GM12878 (cell line): ENCODE measurements around the gene CSMD2. TPM values are rescaled to one million over a fixed set of nuclear protein-coding genes. Genes with fewer than 3 reads are reported as not detected.

Source experiments
- ATAC-seq: fragments of 200-7000 bp; cut with Tn5 transposase; 3 replicates; pipeline ENCODE4 v1.9.1; 2020; ENCODE audit warnings: mild to moderate bottlenecking, moderate library complexity
- BruUV-seq: library from RNA; stranded (reverse); fragments of 400-500 nt; replicated peaks from 2 replicates; lab custom pipeline; 2021; lab: Mats Ljungman, UMichigan
- CTCF ChIA-PET: fragments of 300-600 bp; sonication (Branson Sonifier 250); formaldehyde crosslinking; extraction: SDS; loops from one replicate; lab custom pipeline; 2021; ENCODE audit warnings: inconsistent platforms; lab: Yijun Ruan, JAX
- POLR2A ChIA-PET: fragments of 350-600 bp; formaldehyde crosslinking; extraction: SDS; loops from one replicate; lab custom pipeline; 2021; ENCODE audit warnings: inconsistent platforms; lab: Charles Lee
- RAD21 ChIA-PET: fragments of 300-600 bp; sonication (Branson Sonifier 250); formaldehyde crosslinking; loops from one replicate; lab custom pipeline; 2023; ENCODE audit warnings: antibody characterized with exemption; ENCODE audit not compliant: unreplicated experiment; lab: Charles Lee
- SMC1A ChIA-PET: fragments of 300-600 bp; sonication (Branson Sonifier 250); formaldehyde crosslinking; loops from one replicate; lab custom pipeline; 2023; ENCODE audit not compliant: unreplicated experiment, uncharacterized antibody; lab: Charles Lee
- DNase-seq: peaks from one replicate; pipeline ENCODE4 v3.0.0-alpha.2; 2011; ENCODE audit warnings: low read depth, low spot score
- FAIRE-seq: peaks from 3 replicates; lab custom pipeline; 2011; peaks lifted over from hg19 to GRCh38; lab: Jason Lieb, UNC
- H2AFZ ChIP-seq: 2 replicates; pipeline ENCODE4 v1.6.0; 2011; ENCODE audit warnings: low read depth, low read length, control low read depth; ENCODE audit not compliant: control insufficient read depth
- H3K27ac ChIP-seq: 2 replicates; pipeline ENCODE4 v1.5.1; 2011; ENCODE audit warnings: control low read depth; ENCODE audit not compliant: control insufficient read depth, insufficient read depth
- H3K27me3 ChIP-seq, 2 experiments: replicated peaks in 1 of 2; 2 replicates each; pipeline versions ENCODE4 v1.6.0 to v1.6.1; 2011; ENCODE audit warnings: low read length in 1 of 2; ENCODE audit not compliant: control insufficient read depth in 2 of 2, insufficient read depth in 2 of 2
- H3K36me3 ChIP-seq, 2 experiments: 2 replicates each; pipeline ENCODE4 v1.5.1; 2011; ENCODE audit warnings: low read length in 1 of 2; ENCODE audit not compliant: control insufficient read depth in 2 of 2, insufficient read depth in 2 of 2
- H3K4me1 ChIP-seq: 2 replicates; pipeline ENCODE4 v1.6.1; 2011; ENCODE audit warnings: mild to moderate bottlenecking, low read length, moderate library complexity, mixed read lengths; ENCODE audit not compliant: control insufficient read depth, insufficient read depth
- H3K4me2 ChIP-seq: 2 replicates; pipeline ENCODE4 v1.6.0; 2011; ENCODE audit warnings: control low read depth; ENCODE audit not compliant: control insufficient read depth, insufficient read depth
- H3K4me3 ChIP-seq: fragments of 200-600 bp; sonication (generic); 2 replicates; pipeline ENCODE4 v1.5.1; 2016
- H3K79me2 ChIP-seq: 2 replicates; pipeline ENCODE4 v1.6.0; 2011; ENCODE audit warnings: low read length; ENCODE audit not compliant: control insufficient read depth, insufficient read depth
- H3K9ac ChIP-seq: 2 replicates; pipeline ENCODE4 v1.8.0; 2011; ENCODE audit warnings: low read length, control low read depth, mixed read lengths; ENCODE audit not compliant: control insufficient read depth, insufficient read depth
- H3K9me3 ChIP-seq: replicated peaks from 3 replicates; pipeline ENCODE4 v1.5.1; 2011; ENCODE audit warnings: mild to moderate bottlenecking, low read length; ENCODE audit not compliant: control insufficient read depth, insufficient read depth
- H4K20me1 ChIP-seq: 2 replicates; pipeline ENCODE4 v1.6.0; 2011; ENCODE audit not compliant: control insufficient read depth, insufficient read depth
- E4F1 ChIP-seq: fragments of 450-650 bp; IDR thresholded peaks from 2 replicates; pipeline ENCODE4 v1.6.1; 2018; ENCODE audit warnings: borderline replicate concordance, mild to moderate bottlenecking; ENCODE audit not compliant: partially characterized antibody
- ESRRA ChIP-seq: IDR thresholded peaks from 2 replicates; pipeline ENCODE4 v1.6.1; 2012; ENCODE audit warnings: mild to moderate bottlenecking, low read length, improper control_type of control experiment
- FOXK2 ChIP-seq: fragments of 450-650 bp; IDR thresholded peaks from 2 replicates; pipeline ENCODE4 v1.6.1; 2017; ENCODE audit warnings: mild to moderate bottlenecking, moderate library complexity
- FOXM1 ChIP-seq: IDR thresholded peaks from 2 replicates; pipeline ENCODE4 v1.6.1; 2012; ENCODE audit warnings: low read depth, mild to moderate bottlenecking, inconsistent platforms, low read length, moderate library complexity
- IRF5 ChIP-seq: fragments of 450-650 bp; IDR thresholded peaks from 2 replicates; pipeline ENCODE4 v1.6.1; 2017; ENCODE audit warnings: borderline replicate concordance
- NR2C2 ChIP-seq: IDR thresholded peaks from 2 replicates; pipeline ENCODE4 v1.6.1; 2011; ENCODE audit warnings: borderline replicate concordance, low read depth; ENCODE audit not compliant: control insufficient read depth, insufficient read length
- NR2F1 ChIP-seq: fragments of 450-650 bp; conservative IDR thresholded peaks from 2 replicates; pipeline ENCODE4 v1.6.1; 2017; ENCODE audit warnings: mild to moderate bottlenecking
- POLR2AphosphoS2 ChIP-seq: IDR thresholded peaks from 2 replicates; pipeline ENCODE4 v1.6.1; 2011; ENCODE audit warnings: low read depth, mild to moderate bottlenecking, low read length, improper control_type of control experiment, moderate library complexity
- SIX5 ChIP-seq: IDR thresholded peaks from 2 replicates; pipeline ENCODE4 v1.6.1; 2011; ENCODE audit warnings: mild to moderate bottlenecking, low read depth, low read length, moderate library complexity; ENCODE audit not compliant: severe bottlenecking
- SMC3 ChIP-seq: IDR thresholded peaks from 2 replicates; pipeline ENCODE4 v1.6.1; 2011; ENCODE audit warnings: low read length, improper control_type of control experiment, borderline replicate concordance
- ZBED1 ChIP-seq: IDR thresholded peaks from 2 replicates; pipeline ENCODE4 v1.6.1; 2016; ENCODE audit warnings: borderline replicate concordance
- ZNF592 ChIP-seq: fragments of 450-650 bp; IDR thresholded peaks from 2 replicates; pipeline ENCODE4 v1.6.1; 2017; ENCODE audit warnings: mild to moderate bottlenecking, moderate library complexity
- ZNF687 ChIP-seq: fragments of 450-650 bp; IDR thresholded peaks from 2 replicates; pipeline ENCODE4 v1.6.1; 2017; ENCODE audit warnings: mild to moderate bottlenecking, moderate library complexity
- WGBS: methylation state at CpG from one replicate; pipeline ENCODE4 v1.1.6; 2016; ENCODE audit warnings: low lambda C conversion rate; ENCODE audit not compliant: insufficient replicate concordance, insufficient coverage; ENCODE audit errors: missing lambda C conversion rate; 5-methylcytosine and 5-hydroxymethylcytosine counted together
- in situ Hi-C: fragments of 300-500 bp; cut with MboI; formaldehyde crosslinking; loops from 9 replicates; pipeline ENCODE4 v1.14.3; 2018; ENCODE audit warnings: mixed read lengths
- intact Hi-C: fragments of 100-400 bp; cut with micrococcal nuclease; formaldehyde crosslinking; loops from one replicate; pipeline ENCODE4 v1.14.2; 2022; ENCODE audit not compliant: unreplicated experiment
- polyA plus RNA-seq, 11 experiments: library from polyadenylated mRNA; depleted of rRNA in 4 of 11; unstranded in 6 of 11; stranded (reverse) in 5 of 11; fragments of >200 nt; fragmentation: Nextera tagmentation in 4 of 11; fragmentation: Illumina TruSeq in 1 of 11; extraction: Ambion mirVana in 4 of 11; extraction: Trizol in 1 of 11; gene quantifications; 1 replicate in 1 of 11; 2 replicates in 10 of 11; pipeline versions ENCODE4 v1.2.1 to v1.2.3, GENCODE V29; 2011 to 2016; ENCODE audit warnings: inconsistent platforms in 2 of 11, missing spikeins in 2 of 11, low read depth in 1 of 11
- total RNA-seq, 4 experiments: library from RNA; depleted of rRNA in 3 of 4; stranded (reverse); fragments of >200 nt in 3 of 4; fragmentation: Illumina TruSeq in 1 of 4; extraction: Trizol in 1 of 4; gene quantifications; 2 replicates each; pipeline versions ENCODE4 v1.2.1 to v1.2.3, GENCODE V29; 2013 to 2021

The CSMD2 gene
- total and polyA plus RNA-seq, 10 of the 15 experiments (the other 5 are each of a cell fraction or from before 2014, with no cell fraction given) = under 0.01 TPM; not detected in 9

- ChIA-PET RAD21 (no interaction called here), SMC1A (no interaction called here), CTCF (no interaction called here), POLR2A (no interaction called here)
- WGBS = 0% methylated on average over 4 of the region's 4 CpGs
- H4K20me1 ChIP-seq = no peaks in the 10 kb centered on the region
- H2AFZ ChIP-seq = no peak overlapping the region
- H3K79me2 ChIP-seq = no peaks in the 10 kb centered on the region
- H3K36me3 ChIP-seq = no peaks in the 10 kb centered on the region
- in situ Hi-C loops = no loop called here
- DNase-seq (no peak), ATAC-seq (no peak), FAIRE-seq (no peak)
- no peaks in the 10 kb centered on the region for H3K9me3 ChIP-seq
- intact Hi-C loops = no loop called here
- H3K9ac ChIP-seq = no peak overlapping the region
- BruUV-seq = no TSS peak
- H3K4me1 ChIP-seq = no peaks in the 10 kb centered on the region
- no peak overlapping the region for H3K27ac ChIP-seq
- H3K4me3 ChIP-seq = no peak overlapping the region
- no peaks in the 10 kb centered on the region for H3K27me3 ChIP-seq
- no peak overlapping the region for H3K4me2 ChIP-seq
- no peak for TF ChIP-seq FOXK2
- TF ChIP-seq NR2F1 = no peak
- no peak for TF ChIP-seq FOXM1
- TF ChIP-seq POLR2AphosphoS2 = no peak
- TF ChIP-seq SMC3 = no peak
- TF ChIP-seq ZNF592 = no peak
- TF ChIP-seq ZNF687 = no peak
- TF ChIP-seq ESRRA = no peak
- TF ChIP-seq NR2C2 = no peak
- no peak for TF ChIP-seq ZBED1
- TF ChIP-seq IRF5 = no peak
- TF ChIP-seq E4F1 = no peak
- no peak for TF ChIP-seq SIX5
Observed at GRCh38 chr1:33764149-33764548, 400.9 kb downstream of the CSMD2 start.
